Stimulated activated CD4-positive, alpha-beta T cell treated with anti-CD3 and anti-CD28 coated beads, Interleukin-15, amount 100 ng/mL, for 48 hours (primary cell): ENCODE measurements around the gene CNTNAP2.
"Not testable (repeated sequence)": the region's sequence is repeated elsewhere in the genome, so short reads cannot be mapped to it uniquely, and the experiment has no call there.

Experiments used
- DNase-seq, 2 donors: peaks; one replicate each; pipeline ENCODE4 v3.0.0-alpha.2; 2020; ENCODE audit warnings: low read depth in 2 of 2

Gene CNTNAP2

GRCh38 chr7:146150153-146150552 is 33.6 kb downstream of the CNTNAP2 start:
- no peak for DNase-seq

GRCh38 chr7:146172112-146172511 is 55.5 kb downstream of the CNTNAP2 start:
- DNase-seq = no peak

DNA sequence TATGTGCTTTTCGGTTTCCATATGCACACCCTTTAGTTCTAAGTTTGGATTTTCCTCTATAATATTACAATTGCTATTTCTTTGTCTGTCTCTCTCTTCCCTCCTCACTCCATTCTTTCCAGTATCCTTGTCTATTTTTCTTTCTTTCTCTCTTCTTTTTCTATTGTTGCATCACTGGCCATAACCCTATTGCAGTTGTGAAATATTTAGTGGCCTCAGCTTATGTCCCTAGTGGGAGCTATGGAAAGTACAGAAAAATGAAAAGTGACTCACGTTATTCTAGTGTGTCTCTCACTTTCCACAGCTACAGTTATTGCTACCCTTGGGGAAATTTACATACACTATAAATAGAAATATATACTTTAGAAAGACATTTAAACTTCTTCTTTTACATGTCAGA is 59.1 kb downstream of the CNTNAP2 start:
- DNase-seq = no peak

- DNase-seq = no peak
These were observed 60.3 kb downstream of the CNTNAP2 start for GRCh38 chr7:146176860-146177259.

DNA sequence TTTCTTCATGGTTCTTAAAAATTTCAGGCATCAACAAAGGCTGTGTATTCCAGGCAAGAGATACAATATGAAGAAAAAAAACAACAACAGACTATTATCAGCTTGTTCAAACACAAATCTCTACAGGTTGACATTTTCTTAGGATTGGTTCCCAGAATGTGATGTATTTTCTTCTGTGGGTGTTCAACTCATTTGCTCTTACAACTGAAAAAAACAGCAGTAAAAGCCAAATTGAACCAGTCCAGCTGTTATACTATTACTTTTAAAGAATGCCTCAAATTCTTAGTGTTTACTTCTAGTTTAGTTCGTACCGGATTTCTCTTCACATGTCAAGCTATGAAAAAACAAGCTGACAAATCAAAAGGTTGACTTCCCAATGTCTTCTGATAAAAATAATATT is 60.7 kb downstream of the CNTNAP2 start:
- no peak for DNase-seq

DNA sequence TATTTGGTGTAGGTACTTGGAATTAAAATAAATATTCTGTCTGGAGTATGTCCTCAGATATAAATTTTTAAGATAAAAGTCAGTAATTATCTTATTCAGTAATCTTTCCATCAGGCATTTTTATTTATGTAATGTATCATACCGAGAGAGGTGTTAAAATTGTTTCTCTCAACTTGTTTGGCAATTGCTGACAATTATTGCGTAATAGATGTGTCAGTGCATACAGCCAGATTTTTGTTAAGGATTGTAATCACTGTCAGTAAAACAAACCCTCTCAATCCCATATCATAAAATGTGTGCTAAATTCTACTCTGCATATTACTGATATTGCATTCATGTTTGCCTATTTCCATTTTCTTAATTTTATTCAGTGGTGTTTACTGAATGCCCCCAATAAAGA is 69.2 kb downstream of the CNTNAP2 start:
- no peak for DNase-seq

DNA sequence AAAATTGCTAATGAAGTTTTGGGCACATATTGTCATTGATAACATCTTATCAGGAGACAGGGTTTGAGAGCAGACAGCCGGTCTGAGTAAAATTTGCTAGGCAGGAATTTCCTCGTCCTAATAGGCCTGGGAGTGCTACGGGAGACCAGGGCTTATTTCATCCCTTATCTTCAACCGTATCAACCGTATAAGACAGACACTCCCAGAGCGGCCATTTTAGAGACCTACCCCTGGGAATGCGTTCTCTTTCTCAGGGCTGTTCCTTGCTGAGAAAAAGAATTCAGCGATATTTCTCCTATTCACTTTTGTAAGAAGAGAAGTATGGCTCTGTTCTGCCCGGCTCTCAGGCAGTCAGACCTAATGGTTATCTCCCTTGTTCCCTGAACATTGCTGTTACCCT is 74.8 kb downstream of the CNTNAP2 start:
- not testable (repeated sequence) for DNase-seq

- no peak for DNase-seq
These were observed 85.3 kb downstream of the CNTNAP2 start for GRCh38 chr7:146201945-146202344.

DNA sequence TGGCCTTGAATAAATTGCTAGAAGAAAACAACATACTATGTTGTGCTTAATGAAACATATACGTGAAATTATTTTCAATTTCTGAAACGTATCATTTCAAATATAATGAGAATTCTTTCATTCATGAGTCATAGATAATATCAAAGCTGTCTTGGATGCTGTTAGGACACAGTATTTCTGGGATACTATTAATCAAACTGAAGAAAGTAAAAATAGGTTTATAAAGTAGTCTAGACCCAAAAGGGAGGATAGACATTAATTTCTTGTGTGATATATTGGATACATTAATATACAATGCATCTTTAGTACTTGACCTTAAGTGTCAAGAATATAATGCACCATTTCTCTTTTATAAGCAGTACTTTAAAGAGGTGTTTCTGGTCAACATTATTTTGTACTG is 89.7 kb downstream of the CNTNAP2 start:
- DNase-seq = no peak

GRCh38 chr7:146208492-146208891 is 91.9 kb downstream of the CNTNAP2 start:
- no peak for DNase-seq

GRCh38 chr7:146214842-146215241 is 98.2 kb downstream of the CNTNAP2 start:
- no peak for DNase-seq

DNA sequence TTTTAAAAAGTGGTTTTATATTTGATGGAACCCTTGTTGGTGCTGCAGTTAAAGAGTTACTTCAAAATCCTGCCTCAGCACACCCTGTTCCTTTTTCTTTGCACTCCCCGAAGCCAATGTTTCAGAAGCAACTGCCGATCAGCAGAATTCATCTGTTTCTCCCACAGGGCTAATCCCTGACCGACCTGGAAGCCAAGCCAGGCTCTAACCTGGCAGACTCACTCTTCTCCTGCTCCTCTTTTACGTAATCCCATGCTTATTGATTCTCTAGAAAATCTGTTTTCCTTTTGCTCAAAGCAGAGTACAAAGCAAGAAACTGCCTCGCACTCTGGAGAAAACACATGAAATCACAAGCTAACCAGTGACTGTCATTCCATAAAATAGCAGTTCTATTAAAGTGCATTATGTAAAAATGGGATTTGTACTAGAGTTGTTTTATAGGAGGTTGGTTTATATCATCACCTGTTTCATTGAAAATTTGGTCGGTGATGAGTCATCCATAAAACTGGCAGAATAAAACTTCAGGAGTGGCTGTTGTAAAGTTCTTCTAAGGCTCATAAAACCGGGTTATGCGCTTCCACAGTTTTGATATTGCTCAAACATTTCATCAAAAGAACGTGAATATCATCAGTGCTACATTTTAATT is 99.9 kb downstream of the CNTNAP2 start:
- DNase-seq = no peak

DNA sequence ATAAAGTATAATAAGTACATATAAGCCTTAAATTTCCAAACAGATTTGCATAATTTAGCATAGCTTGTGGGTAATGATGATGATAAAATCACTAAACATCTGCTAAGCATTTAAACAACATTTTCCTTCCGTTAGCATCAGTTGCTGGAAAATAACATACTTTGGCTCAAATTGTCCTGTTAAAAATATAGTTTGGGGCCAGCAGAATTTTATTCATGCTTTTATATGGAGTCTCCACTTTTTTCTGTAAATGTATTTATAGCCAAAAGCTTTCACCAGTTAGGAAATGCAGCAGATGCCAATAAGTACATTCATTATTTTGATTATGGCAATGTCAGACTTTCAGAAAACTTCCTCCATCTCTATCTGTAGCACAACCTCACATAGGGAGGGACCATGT is 107.2 kb downstream of the CNTNAP2 start:
- DNase-seq = no peak

GRCh38 chr7:146232604-146233003 is 116.0 kb downstream of the CNTNAP2 start:
- no peak for DNase-seq

- DNase-seq = no peak
These were observed 118.6 kb downstream of the CNTNAP2 start for GRCh38 chr7:146235195-146235594.

DNA sequence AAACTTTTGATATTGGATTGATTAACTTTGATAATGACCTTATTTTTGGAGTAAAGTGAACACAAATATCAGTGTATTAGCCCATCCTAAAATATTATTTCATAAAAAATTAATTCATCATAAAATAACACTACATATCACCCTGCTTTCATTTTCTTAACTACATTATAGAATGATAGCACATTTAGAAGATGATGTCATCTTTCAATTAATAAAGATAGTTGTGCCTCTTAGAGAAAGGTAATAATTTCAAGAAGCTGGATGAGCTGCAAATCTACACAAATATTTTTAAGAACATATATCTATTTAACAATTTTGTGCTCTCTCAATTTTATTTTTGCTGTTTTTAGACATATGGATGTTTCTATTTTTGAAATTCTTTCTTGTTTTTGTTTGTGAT is 126.1 kb downstream of the CNTNAP2 start:
- DNase-seq = no peak

DNA sequence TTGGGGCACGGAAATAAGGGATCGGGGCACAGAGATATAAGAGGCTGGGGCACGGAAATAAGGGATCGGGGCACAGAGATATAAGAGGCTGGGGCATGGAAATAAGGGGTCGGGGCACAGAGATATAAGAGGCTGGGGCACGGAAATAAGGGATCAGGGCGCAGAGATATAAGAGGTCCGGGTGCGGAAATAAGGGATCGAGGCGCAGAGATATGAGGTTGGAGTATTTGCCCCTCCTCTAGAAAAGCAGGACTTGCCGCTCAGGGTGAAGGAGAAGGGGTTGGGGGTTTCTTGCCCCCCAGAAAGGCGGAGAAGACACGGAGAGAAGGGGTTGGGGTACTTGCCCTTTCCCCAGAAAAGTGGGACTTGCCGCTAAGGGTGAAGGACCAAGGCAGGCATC is 131.4 kb downstream of the CNTNAP2 start:
- DNase-seq = not testable (repeated sequence)

DNA sequence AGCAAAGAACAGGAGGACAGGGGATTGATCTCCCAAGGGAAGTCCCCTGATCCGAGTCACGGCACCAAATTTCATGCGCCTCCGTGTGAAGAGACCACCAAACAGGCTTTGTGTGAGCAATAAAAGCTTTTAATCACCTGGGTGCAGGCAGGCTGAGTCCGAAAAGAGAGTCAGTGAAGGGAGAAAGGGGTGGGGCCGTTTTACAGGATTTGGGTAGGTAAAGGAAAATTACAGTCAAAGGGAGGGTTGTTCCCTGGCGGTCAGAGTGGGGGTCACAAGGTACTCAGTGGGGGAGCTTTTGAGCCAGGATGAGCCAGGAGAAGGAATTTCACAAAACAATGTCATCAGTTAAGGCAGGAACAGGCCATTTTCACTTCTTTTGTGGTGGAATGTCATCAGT is 132.1 kb downstream of the CNTNAP2 start:
- DNase-seq = not testable (repeated sequence)

DNA sequence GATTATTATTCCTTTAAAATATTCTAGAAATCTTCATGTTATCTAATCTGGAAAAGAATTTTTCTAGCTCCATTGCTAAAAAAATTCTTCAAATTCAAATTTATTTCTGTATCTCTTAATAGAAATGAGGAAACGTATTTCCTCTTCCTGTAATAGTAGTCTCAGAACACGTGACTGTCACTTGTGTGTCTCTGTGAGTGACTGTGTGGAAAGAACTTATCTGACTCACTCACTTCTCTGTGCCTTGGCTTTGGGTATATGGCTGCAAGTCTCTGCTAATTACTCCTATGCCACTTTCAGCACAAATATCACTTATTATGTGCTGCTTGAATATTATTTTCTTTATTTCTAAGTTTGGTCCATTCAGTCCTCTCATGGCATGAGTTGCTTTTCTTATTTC is 132.7 kb downstream of the CNTNAP2 start:
- no peak for DNase-seq

DNA sequence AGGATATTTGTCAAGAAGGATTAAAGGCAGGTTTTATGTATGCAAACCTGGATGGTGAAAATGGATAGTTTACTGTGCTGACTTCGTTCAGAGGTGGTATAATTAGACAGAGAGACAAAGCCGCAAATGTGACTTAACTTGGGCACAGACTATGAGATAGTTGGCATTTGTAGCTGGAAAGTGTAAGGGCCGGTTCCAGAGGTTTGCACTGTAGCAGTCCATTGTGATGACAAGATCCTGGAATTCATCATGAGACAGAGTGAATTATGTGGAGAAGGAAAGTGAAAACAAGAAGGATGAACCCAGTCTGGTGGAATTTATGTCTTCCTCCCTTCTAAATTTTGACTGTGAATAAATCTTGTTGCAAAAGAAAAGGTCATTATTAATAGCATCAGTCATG is 139.0 kb downstream of the CNTNAP2 start:
- no peak for DNase-seq

- DNase-seq = no peak
These were observed 145.9 kb downstream of the CNTNAP2 start for GRCh38 chr7:146262527-146262926.

- DNase-seq = no peak
These were observed 160.3 kb downstream of the CNTNAP2 start for GRCh38 chr7:146276888-146277287.

DNA sequence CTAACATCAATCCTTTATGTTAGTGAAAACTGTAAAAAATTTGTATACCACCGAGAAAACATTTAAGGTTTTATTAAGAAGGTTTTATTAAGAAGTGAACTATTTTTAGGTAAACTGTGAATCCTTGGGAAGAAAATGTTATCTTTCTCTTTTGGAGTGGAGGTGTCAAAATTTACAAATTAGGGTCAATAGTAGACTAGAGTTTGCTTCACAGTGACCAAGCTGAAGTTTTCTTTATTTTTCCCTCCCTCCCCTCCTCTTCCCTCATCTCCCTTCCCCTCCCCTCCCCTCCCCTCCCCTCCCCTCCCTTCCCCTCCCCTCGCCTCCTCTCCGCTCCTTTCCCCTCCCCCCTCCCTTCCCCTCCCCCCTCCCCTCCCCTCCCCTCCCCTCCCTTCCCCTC is 168.8 kb downstream of the CNTNAP2 start:
- DNase-seq = no peak

GRCh38 chr7:146290746-146291145 is 174.1 kb downstream of the CNTNAP2 start:
- no peak for DNase-seq
